ENCODE data around the gene PRF1.

PRF1 gene

DNA sequence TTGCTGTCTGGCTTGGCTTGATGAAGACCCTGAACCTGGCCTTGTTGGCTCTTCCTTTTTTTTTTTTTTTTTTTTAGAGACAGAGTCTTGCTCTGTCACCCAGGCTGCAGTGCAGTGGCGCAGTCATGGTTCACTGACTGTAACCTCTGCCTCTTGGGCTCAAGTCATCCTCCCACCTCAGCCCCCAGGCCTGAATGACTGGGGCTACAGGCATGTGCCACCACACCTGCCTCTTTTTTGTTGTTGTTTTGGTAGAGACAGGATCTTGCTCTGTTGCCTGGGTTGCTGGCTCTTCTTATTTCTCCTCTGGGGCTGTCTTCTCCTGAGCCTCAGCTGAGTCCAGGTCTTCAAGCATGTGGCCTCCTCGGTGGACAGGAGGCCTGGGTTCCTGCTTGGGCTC lies 44.7 kb downstream of the PRF1 start:
- no peak for FAIRE-seq

DNA sequence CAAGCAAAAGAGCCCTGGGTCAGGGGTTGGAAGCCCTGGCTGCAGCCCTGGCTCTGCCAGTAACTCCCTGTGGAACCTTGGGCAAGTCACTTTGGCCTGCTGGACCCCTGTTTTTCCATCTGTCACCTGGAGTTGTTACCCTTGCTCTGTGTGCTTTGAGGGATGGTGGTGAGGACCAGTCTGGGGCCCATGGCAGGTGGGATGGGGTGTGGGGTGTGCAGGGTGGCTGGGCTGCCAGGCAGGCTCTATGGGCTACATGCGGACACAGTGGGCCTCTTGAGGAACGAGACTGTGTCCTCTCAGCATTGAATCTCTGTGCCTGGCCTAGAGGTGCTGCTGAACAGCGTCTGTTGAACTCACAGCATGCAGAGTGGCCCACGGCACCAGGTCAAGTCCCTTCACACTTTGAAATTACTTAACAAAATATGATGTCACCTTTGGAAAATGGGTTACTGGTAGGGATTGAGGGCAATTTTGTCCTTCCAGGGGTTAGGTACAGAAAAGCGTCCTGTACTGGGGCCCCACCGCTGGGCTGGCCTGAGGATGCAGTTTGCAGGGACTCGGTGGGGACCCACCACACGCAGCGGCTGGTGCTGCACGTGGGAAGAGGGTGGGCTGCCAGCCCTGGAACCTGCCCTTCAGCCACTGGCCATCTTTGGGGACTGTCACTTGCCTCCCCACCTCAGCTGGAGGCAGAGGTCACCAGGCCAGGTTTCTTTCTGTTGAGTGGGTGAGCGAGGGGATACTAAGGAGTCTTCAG lies 45.3 kb downstream of the PRF1 start:
- FAIRE-seq: no peak

GRCh38 chr10:70555371-70555770 lies 47.2 kb downstream of the PRF1 start:
- FAIRE-seq: no peak

DNA sequence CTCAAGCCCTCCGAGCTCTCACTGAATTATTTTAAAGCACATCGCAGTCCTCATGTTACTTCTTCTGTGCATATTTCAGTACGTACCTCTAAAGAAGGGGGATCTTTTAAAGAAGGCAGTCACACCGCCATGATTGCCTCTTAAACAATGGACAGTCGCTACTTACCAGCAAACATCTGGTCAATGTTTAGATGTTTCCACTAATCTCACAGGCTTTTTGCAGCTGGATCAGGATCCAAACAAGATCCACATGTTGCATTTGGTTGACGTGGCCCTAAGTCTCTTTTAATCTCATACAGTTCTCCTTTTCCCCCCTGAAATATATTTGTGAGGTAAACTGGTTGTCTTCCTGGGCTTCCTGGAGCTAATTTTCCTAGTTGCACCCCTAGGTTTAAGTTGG lies 50.0 kb downstream of the PRF1 start:
- no peak for FAIRE-seq

DNA sequence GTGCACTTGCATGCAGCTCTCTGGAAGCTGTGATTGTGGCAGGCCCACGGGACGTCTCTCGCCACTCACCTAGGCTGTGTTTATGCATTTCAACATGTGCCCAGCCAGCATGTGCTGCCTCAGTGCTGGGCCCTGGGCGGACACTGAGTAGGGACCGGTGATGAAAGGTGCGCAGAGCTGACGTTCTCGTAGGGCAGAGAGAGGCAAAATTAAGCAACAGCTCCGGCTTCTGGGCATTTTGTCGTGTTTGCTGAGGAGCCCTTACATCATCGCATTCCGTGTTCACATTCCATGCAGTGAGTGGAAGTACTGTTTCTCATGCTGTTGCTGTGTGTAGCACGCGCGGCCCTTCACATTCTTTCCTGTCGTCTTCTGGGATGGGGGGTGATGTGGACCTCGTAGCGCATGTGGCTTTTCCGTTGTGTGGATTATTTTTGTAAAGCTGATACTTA lies 50.5 kb downstream of the PRF1 start:
- FAIRE-seq: no peak

- no peak for FAIRE-seq
Measured at GRCh38 chr10:70551466-70551865, 51.1 kb downstream of the PRF1 start.

DNA sequence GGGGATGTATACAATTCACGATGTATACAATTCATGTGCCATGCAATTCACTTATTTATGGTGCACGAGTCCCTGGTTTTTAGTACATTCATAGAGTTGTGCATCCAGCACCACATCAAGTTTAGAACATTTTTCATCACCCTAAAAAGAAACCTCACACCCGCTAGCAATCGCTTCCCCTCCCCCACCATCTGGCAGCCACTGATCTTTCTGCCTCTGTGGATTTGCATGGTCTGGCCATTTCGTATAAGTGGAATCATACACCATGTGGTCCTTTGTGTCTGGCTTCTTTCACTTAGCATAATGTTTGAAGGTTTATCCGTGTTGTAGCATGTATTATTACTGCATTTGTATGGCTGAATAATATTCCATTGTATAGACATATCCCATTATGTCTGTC lies 52.1 kb downstream of the PRF1 start:
- FAIRE-seq: no peak

GRCh38 chr10:70549962-70550458 lies 52.5 kb downstream of the PRF1 start:
- no peak for FAIRE-seq

- no peak for FAIRE-seq
Measured at GRCh38 chr10:70549351-70549961, 53.1 kb downstream of the PRF1 start.

All from G401.6 (cell line).